Panc1 (cell line): ENCODE measurements around the gene TACR1. TPM values are rescaled to one million over a fixed set of nuclear protein-coding genes. Genes with fewer than 3 reads are reported as not detected.

Experiments used
- ATAC-seq: fragments of 200-7000 bp; cut with Tn5 transposase; 2 replicates; pipeline ENCODE4 v1.9.1; 2020; ENCODE audit warnings: mild to moderate bottlenecking, moderate library complexity
- BruUV-seq: library from RNA; stranded (reverse); fragments of 400-500 nt; replicated peaks from 2 replicates; lab custom pipeline; 2021; lab: Mats Ljungman, UMichigan
- CTCF ChIA-PET: fragments of 300-600 bp; sonication (Branson Sonifier 250); formaldehyde crosslinking; loops from one replicate; lab custom pipeline; 2022; ENCODE audit warnings: antibody characterized with exemption; lab: Charles Lee
- POLR2A ChIA-PET: fragments of 300-600 bp; sonication (Branson Sonifier 250); formaldehyde crosslinking; loops from one replicate; lab custom pipeline; 2022; ENCODE audit warnings: antibody characterized with exemption; lab: Charles Lee
- DNase-seq: peaks from one replicate; pipeline ENCODE4 v3.0.0-alpha.2; 2010; ENCODE audit warnings: low read depth, low spot score
- H3K27ac ChIP-seq: 2 replicates; pipeline ENCODE4 v1.5.1; 2011; ENCODE audit warnings: mild to moderate bottlenecking, low read length, inconsistent platforms
- H3K27me3 ChIP-seq: fragments of 200-500 bp; sonication (Bioruptor generic); 2 replicates; pipeline ENCODE4 v1.6.0; 2014; ENCODE audit warnings: low read length, inconsistent platforms; ENCODE audit not compliant: control insufficient read depth, insufficient read depth
- H3K36me3 ChIP-seq: fragments of 200-500 bp; sonication (Bioruptor generic); 2 replicates; pipeline ENCODE4 v1.5.1; 2014; ENCODE audit warnings: inconsistent platforms, mild to moderate bottlenecking, low read length, moderate library complexity; ENCODE audit not compliant: control insufficient read depth, insufficient read depth
- H3K4me1 ChIP-seq: 2 replicates; pipeline ENCODE4 v1.5.1; 2011; ENCODE audit warnings: inconsistent platforms, mild to moderate bottlenecking, low read length, moderate library complexity; ENCODE audit not compliant: control insufficient read depth, insufficient read depth
- H3K4me3 ChIP-seq, 2 experiments: 2 replicates each; pipeline ENCODE4 v1.5.1; 2011 to 2012; ENCODE audit warnings: low read depth in 2 of 2, low read length in 2 of 2, mild to moderate bottlenecking in 2 of 2, inconsistent platforms in 1 of 2, moderate library complexity in 1 of 2
- H3K9me3 ChIP-seq: fragments of 200-500 bp; sonication (Bioruptor generic); 2 replicates; pipeline ENCODE4 v1.5.1; 2014; ENCODE audit warnings: low read depth, mild to moderate bottlenecking, inconsistent platforms, low read length, moderate library complexity; ENCODE audit not compliant: control insufficient read depth, insufficient read depth
- CTCF ChIP-seq: fragments of 450-650 bp; IDR thresholded peaks from 2 replicates; pipeline ENCODE4 v1.5.1; 2017; ENCODE audit warnings: mild to moderate bottlenecking
- POLR2AphosphoS5 ChIP-seq: IDR thresholded peaks from 2 replicates; pipeline ENCODE4 v1.6.1; 2012; ENCODE audit warnings: mild to moderate bottlenecking, low read depth, low read length, moderate library complexity
- SIN3A ChIP-seq: IDR thresholded peaks from 2 replicates; pipeline ENCODE4 v1.6.1; 2012; ENCODE audit warnings: low read depth, mild to moderate bottlenecking, low read length, moderate library complexity, borderline replicate concordance; ENCODE audit not compliant: insufficient read depth
- TCF7L2 ChIP-seq: IDR thresholded peaks from 2 replicates; pipeline ENCODE4 v1.6.1; 2011; ENCODE audit warnings: mild to moderate bottlenecking, low read depth, low read length, inconsistent platforms
- in situ Hi-C: cut with HindIII; loops from 2 replicates; pipeline ENCODE4 v1.10.0; 2016; ENCODE audit warnings: low sequenced_read_pairs, low pct_unique_long_range_greater_than_20kb
- intact Hi-C: fragments of 100-400 bp; cut with micrococcal nuclease; formaldehyde crosslinking; loops from one replicate; pipeline ENCODE4 v1.10.0; 2022; ENCODE audit not compliant: unreplicated experiment
- total RNA-seq: library from RNA; stranded (reverse); gene quantifications from one replicate; pipeline ENCODE4 v1.2.1, GENCODE V29; 2021; ENCODE audit not compliant: unreplicated experiment
- TF ChIP-seq, protein P1 (sequence below), 2 experiments: IDR thresholded peaks; 2 replicates each; pipeline ENCODE4 v1.6.1; 2011 to 2012; ENCODE audit warnings: low read depth in 2 of 2, control low read depth in 1 of 2, low read length in 1 of 2, mild to moderate bottlenecking in 1 of 2, moderate library complexity in 1 of 2; ENCODE audit not compliant: insufficient read depth in 1 of 2

Gene TACR1
- total RNA-seq, 1 experiment from 2014 or later: not detected

- H3K9me3 ChIP-seq: no peaks in the 10 kb centered on the region
- H3K4me1 ChIP-seq: no peaks in the 10 kb centered on the region
- TF ChIP-seq CTCF (no peak), TCF7L2 (no peak), POLR2AphosphoS5 (no peak), SIN3A (no peak)
- TF ChIP-seq, protein P1, sequence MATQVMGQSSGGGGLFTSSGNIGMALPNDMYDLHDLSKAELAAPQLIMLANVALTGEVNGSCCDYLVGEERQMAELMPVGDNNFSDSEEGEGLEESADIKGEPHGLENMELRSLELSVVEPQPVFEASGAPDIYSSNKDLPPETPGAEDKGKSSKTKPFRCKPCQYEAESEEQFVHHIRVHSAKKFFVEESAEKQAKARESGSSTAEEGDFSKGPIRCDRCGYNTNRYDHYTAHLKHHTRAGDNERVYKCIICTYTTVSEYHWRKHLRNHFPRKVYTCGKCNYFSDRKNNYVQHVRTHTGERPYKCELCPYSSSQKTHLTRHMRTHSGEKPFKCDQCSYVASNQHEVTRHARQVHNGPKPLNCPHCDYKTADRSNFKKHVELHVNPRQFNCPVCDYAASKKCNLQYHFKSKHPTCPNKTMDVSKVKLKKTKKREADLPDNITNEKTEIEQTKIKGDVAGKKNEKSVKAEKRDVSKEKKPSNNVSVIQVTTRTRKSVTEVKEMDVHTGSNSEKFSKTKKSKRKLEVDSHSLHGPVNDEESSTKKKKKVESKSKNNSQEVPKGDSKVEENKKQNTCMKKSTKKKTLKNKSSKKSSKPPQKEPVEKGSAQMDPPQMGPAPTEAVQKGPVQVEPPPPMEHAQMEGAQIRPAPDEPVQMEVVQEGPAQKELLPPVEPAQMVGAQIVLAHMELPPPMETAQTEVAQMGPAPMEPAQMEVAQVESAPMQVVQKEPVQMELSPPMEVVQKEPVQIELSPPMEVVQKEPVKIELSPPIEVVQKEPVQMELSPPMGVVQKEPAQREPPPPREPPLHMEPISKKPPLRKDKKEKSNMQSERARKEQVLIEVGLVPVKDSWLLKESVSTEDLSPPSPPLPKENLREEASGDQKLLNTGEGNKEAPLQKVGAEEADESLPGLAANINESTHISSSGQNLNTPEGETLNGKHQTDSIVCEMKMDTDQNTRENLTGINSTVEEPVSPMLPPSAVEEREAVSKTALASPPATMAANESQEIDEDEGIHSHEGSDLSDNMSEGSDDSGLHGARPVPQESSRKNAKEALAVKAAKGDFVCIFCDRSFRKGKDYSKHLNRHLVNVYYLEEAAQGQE (IDR thresholded peaks at IDR 0.05; ENCODE audit: insufficient read depth in 1 of 2, low read depth in 2 of 2, low read length in 1 of 2): no peak
- intact Hi-C loops (no loop called here), in situ Hi-C loops (no loop called here)
- POLR2A ChIA-PET: no interaction called here
- H3K4me3 ChIP-seq: no peak overlapping the region
- no peaks in the 10 kb centered on the region; the same call in 1 of the 2 replicates for H3K27me3 ChIP-seq
- H3K27ac ChIP-seq: no peak overlapping the region
- BruUV-seq: no TSS peak
- H3K36me3 ChIP-seq: no peaks in the 10 kb centered on the region
- DNase-seq (no peak), ATAC-seq (no peak)
- CTCF ChIA-PET: no interaction called here
Observed at GRCh38 chr2:75088791-75089190, 110.5 kb downstream of the TACR1 start.

DNA sequence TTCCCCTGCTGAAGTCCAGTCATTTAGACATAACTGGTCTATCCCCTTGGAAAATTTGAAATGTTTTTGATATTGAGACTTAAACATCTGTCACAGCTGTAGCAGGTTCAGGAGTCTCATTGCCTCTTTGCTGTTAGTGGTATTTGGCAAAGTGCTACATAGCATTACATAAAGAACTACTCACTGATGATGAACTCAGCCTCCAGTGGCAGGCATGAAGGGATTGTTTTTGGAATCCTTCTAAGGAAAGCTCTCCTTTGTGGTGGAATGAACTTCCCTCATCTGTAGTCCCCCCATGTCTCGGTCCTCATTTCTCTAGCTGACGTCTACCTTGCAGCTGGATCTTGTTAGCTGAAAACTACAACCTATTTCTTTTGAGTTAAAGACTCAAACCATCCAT lies 111.6 kb downstream of the TACR1 start:
- H3K4me3 ChIP-seq: no peak overlapping the region
- CTCF ChIA-PET: no interaction called here
- in situ Hi-C loops: no loop called here

More for the DNA sequence above, 111.6 kb downstream of the TACR1 start:
- POLR2A ChIA-PET: no interaction called here
- TF ChIP-seq TCF7L2 (no peak), POLR2AphosphoS5 (no peak), CTCF (no peak), SIN3A (no peak)
- TF ChIP-seq, protein P1 (IDR thresholded peaks at IDR 0.05; ENCODE audit: insufficient read depth in 1 of 2, low read depth in 2 of 2, low read length in 1 of 2): no peak
- Histone ChIP-seq H3K27ac (no peak overlapping the region), H3K4me1 (no peaks in the 10 kb centered on the region), H3K36me3 (no peaks in the 10 kb centered on the region), H3K9me3 (no peaks in the 10 kb centered on the region), H3K27me3 (no peaks in the 10 kb centered on the region)
- BruUV-seq: no TSS peak
- DNase-seq (no peak), ATAC-seq (no peak)
- intact Hi-C loops: no loop called here
